Measurements from ENCODE around the gene PIGU.
"Not testable (repeated sequence)": the region's sequence is repeated elsewhere in the genome, so short reads cannot be mapped to it uniquely, and the experiment has no call there.

Gene PIGU

DNA sequence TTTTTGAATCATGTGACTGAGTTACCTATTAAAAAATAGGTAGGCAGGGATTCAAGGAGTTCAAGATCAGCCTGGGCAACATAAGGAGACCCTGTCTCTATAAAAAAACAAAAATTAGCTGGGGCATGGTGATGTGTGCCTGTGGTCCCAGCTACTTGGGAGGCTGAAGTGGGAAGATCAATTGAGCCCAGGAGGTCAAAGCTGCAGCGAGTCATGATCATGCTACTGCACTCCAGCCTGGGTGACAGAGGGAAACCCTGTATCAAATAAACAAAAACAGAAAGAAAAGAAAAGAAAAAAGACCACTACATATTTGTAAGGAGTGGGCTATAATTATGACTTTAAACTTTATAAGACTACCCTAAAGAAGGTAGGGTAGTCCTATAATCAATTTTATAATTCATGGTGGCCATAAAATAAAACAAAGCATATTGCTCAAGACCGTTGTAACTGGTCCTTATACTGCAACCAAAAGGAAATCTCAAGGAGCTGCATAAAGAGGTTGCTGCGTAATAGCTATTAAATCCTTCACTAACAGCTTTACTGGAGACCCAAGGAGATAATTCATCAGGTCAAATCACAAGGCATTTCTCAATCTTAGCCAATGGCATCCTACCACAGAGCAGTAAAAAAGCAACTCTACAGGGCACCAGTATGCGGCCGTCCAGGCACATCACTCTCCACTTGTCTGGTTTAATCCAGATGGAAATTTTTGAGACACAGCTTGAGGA is 13.5 kb downstream of the PIGU start:
- no peak for FAIRE-seq
- DNase-seq (ENCODE audit: low spot score), result no peak

DNA sequence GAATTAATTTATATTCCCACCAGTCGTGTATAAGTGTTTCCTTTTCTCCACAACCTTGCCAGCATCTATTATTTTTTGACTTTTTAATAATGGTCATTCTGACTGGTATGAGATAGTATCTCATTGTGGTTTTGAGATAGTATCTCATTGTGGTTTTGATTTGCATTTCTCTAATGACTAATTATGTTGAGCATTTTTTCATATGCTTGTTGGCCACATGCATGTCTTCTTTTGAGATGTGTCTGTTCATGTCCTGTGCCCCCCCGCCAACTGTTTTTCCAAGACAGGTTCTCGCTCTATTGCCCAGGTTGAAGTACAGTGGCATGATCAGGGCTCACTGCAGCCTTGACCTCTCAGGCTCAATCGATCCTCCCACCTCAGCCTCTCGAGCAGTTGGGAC is 15.1 kb downstream of the PIGU start:
- not testable (repeated sequence) for FAIRE-seq; DNase-seq (ENCODE audit: low spot score)

DNA sequence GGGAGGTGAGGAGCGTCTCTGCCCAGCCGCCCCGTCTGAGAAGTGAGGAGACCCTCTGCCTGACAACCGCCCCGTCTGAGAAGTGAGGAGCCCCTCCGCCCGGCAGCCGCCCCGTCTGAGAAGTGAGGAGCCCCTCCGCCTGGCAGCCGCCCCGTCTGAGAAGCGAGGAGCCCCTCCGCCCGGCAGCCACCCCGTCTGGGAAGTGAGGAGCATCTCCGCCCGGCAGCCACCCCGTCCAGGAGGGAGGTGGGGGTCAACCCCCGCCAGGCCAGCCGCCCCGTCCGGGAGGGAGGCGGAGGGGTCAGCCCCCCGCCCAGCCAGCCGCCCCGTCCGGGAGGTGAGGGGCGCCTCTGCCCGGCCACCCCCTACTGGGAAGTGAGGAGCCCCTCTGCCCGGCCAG is 18.2 kb downstream of the PIGU start:
- not testable (repeated sequence) for DNase-seq (ENCODE audit: low spot score); FAIRE-seq

DNA sequence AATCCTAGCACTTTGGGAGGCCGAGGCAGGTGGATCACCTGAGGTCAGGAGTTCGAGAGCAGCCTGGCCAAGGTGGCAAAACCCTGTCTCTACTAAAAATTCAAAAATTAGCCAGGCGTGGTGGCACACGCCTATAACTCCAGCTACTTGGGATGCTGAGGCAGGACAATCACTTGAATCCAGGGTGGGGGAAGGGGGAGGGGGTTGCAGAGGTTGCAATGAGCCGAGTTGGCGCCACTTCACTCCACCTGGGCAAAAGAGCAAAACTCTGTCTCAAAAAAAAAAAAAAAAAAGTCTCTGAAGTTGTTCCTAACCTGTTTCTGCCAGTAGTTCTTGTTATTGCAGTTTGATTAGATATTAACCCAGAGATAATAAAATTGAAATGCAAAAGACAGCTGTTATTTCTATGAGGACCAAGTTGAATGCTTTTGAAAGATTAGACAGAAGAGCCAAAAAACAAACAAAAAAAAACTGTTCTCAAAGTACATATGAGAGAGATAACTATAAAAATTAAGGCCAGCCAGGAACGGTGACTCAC is 22.6 kb downstream of the PIGU start:
- DNase-seq (ENCODE audit: low spot score), result no peak
- no peak for FAIRE-seq

DNA sequence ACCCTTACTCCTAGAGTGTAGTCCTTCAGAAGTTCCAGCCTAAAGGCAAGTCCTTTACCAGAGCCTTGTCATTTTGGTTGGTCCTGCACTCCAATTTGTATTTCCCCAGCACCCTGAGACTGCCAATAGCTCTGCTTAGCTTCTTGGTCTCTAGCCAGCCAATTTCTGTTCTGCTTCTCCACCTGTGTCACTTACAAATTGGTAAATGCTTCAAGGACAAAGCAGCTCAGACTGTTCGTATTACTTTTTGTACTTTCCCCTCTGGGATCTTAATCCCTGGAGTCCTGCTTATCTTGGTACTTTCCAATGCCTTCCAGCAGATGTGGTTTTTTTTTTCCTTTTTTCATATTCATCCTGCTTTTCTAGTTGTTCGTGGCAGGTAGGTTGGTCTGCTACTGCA is 25.7 kb downstream of the PIGU start:
- no peak for FAIRE-seq
- no peak for DNase-seq (ENCODE audit: low spot score)

DNA sequence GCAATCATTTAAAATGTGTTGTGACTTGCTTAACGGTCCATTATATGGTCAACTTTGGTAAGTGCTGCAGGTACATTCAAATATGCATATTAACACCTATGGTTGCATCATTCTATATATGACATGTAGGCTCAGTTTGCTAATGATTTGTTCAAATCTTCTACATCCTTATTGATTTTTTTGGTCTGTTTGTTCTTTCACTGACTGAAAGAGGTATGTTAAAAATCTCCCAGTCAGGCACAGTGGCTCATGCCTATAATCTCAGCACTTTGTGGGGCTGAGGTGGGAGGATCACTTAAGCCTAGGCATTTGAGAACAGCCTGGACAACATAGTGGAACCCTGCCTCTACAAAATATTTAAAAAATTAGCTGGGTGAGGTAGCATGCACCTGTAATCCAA is 29.2 kb downstream of the PIGU start:
- FAIRE-seq, result no peak
- DNase-seq (ENCODE audit: low spot score), result no peak

DNA sequence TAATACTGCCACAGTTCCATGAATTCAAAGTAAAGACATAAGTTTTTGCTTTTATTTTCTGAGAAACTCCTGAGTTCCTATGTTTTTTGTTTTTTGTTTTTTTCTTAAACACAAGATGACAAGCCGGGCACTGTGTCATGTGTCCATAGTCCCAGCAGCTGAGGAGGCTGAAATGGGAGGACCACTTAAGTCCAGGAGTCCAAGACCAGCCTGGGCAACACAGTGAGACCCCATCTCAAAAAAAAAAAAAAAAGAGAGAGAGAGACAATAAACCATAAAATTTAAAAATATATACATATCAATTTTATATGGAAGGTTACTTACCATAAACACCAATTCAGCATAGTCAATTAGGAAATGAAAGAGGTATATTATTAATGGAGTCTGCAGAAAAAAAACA is 31.9 kb downstream of the PIGU start:
- FAIRE-seq, result no peak

DNA sequence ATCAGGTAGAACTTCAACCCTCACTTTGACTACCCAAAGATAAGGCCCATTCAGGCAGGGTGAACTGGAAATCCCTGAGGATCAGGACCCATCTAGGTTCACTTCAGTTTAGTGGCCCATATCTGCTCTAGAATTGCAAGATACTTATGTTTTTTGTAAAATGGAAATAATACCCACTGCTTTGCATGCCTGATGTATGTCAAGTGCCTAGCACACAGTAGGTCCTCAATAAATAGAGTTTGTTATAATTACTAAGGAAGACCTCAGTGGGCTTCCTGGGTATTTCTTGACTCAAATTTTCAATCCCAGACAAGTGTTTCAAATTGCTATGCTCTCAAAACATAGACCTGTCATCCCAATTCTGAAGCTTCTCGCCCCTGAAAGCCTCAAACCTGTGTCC is 32.5 kb downstream of the PIGU start:
- DNase-seq (ENCODE audit: low spot score) (no peak), FAIRE-seq (no peak)

More for the DNA sequence above, 31.9 kb downstream of the PIGU start:
- DNase-seq (ENCODE audit: low spot score), result no peak

DNA sequence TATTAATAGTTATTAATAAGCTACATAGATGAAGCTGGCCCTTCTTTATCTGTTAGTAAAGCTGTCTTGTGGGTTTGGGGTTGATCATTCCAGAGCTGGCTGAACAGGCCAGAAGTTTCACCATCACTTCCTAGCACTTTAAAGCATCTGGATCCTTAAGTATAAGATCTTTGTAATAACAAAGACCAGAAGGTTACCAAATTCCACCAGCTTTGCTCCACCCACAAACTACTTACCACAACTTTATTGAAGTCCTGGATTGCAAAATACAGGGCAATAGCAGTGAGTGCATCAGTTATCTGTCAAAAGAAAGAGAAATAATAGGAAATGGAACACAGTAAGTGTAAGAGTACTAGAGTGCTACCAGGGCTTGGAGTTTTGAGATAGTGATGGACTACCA is 33.0 kb downstream of the PIGU start:
- no peak for DNase-seq (ENCODE audit: low spot score)
- no peak for FAIRE-seq

DNA sequence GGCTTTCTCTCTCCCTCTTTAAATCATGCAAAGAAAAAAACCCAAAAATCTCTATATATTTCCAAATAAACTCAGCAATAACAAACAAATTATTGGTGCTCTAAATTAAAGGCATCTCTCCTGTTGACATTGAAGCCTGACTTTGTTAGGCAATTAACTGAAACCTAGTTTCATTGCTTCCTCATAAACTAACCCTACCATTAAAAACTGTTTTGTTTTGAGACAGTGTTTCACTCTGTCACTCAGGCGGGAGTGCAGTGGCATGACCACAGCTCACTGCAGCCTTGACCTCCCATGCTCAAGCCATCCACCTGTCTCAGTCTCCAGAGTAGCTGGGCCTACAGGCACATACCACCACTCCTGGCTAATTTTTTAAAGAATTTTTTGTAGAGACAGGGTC is 34.9 kb downstream of the PIGU start:
- no peak for FAIRE-seq

DNA sequence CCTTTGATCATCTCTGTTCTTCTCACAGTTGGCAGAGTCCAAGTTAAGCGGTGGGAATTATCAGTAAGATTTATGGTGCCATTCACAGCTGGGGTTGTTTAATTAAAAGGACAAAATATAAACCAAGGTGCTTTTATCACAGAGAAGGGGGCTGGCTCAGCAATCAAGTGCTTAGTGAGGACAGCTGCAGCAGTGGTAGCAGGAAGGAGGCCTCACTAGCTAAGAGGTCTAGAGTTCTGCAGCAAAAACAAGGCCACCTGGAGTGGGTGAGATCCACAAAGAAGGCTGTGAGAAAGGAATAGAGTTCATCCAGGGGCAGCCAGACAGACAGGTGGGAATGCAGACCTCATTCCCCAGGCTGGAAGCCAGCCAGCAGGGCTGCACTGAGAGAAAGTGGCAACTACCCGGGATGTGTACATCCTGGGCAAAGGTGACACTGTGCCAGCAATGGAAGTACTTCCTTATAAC is 37.1 kb downstream of the PIGU start:
- DNase-seq (ENCODE audit: low spot score), result no peak
- FAIRE-seq, result no peak

More for the DNA sequence above, 34.9 kb downstream of the PIGU start:
- no peak for DNase-seq (ENCODE audit: low spot score)

DNA sequence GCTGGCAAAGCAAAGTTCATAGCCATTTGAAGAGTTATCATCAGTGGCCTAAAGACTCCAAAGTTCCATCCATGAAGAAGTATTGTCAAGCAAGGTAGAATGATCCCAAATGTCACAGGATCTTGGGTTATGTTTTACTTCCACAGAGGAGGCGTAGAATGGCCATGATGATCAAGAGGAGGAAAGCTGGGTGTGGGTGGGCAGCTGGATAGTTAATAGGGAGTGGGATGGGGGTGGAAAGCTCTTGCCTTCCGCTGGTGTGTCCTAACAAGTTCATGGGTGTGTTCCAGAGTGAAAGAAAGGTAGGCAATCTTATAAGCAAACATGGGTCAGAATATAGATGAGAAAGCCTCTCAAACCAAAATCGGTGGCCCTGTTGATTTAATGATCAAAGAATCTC is 38.4 kb downstream of the PIGU start:
- DNase-seq (ENCODE audit: low spot score) (no peak), FAIRE-seq (no peak)

DNA sequence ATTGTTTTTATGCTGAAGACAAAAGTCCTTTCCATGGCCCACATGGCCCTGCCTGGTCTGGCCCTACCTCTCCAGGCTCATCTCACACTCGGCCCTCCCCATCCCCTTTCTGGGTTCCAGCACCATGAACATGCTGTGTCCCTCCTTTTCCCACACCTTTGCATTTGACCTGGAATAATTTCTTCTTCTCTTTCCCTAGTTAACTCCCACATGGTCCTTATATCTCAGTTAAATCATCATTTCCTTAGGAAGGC is 38.9 kb downstream of the PIGU start:
- DNase-seq (ENCODE audit: low spot score) (no peak), FAIRE-seq (no peak)

DNA sequence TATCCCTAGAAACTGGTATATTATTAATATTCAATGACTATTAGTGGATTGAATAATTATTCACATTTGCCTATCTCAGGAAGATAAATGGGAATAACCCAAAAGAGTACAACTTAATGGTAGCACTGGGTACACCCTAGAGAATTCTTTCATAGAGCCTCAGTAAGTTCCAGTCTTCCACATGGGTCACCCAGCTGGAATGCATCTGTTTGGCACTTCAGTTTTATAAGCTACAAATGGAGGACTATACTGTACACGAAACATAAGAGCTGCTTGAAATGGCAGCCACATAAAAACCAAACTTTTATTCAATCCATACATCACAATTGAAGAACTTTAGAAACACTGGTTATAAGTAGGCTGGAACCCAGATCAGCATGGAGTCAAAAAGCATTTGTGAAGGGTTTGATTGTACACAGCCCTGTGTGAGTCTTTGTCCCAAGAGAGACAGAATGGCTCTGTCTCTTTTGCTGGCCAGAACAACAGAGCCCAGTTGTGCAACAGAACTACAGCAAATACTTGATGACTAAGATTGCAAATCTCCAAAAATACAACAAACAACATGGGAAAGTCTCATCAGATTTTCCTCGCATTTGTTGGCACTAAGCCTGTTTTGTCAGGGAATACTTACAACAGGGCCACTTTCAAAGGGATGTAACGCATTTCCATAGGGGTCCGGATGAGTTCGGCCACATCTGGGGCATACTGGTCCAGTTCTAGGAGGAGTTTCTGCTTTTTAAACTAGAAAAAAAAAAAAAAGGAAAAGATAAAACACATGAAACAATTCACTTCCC is 39.5 kb downstream of the PIGU start:
- FAIRE-seq, result no peak
- DNase-seq (ENCODE audit: low spot score), result no peak

DNA sequence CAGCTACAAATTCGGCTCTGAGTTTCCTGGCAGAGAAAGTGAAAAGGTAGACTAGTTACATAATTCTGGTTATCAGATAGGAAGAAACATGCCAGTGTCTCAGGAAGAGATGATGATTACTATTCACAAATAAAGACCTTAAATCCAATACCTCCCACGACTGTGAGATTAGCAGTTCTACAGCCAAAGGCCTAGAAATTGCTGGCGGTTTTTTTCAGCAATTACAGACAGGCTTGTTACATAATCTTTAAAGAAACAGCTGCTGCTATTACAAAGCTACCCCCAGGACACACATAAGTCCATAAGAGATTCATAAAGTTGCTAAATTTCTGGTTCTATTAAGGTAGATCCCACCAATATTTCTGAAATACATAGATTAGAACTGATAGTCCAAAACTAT is 40.2 kb downstream of the PIGU start:
- DNase-seq (ENCODE audit: low spot score) (no peak), FAIRE-seq (no peak)

DNA sequence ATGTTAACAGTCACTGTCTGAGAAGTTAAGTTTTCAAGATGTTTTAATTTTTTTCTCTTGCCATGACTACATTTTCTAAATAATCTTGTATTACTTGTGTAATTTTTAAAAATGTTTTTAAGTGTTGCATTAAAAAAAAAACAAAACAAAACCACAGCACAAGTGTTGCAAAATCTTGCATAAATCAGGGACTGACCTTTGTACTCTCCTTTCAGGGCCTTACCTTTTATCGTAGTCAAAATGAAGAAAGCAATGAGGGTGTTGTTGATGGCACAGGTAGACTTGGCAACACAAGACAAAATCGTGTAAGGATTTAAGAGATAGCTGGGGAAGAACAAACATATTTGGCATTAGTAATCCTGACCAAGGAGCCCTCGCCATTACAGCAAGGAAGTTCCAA is 42.5 kb downstream of the PIGU start:
- no peak for DNase-seq (ENCODE audit: low spot score)

DNA sequence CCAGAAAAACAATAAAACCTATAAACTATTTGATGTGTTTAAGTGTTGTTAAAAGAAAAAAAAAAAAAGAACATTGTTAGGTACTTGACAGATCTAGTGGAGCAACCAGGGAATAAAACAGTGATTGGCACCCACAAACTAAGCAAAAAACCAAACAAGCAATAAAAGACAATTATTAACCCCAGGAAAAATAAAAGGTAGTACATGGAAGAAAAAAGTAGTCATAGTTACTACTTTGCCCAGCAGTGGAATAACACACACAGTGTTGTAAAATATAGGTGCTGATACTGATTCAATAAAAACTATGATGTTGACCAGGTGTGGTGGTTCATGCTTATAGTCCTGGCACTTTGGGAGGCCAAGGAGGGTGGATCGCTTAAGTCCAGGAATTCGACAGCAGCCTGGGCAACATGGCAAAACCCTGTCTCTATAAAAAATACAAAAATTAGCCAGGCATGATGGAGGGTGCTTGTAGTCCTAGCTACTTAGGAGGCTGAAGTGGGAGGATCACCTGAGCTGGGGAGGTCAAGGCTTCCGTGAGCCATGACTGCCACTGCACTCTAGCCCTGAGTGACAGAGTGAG is 43.9 kb downstream of the PIGU start:
- FAIRE-seq, result no peak
- DNase-seq (ENCODE audit: low spot score), result no peak

More for the DNA sequence above, 42.5 kb downstream of the PIGU start:
- FAIRE-seq, result no peak

DNA sequence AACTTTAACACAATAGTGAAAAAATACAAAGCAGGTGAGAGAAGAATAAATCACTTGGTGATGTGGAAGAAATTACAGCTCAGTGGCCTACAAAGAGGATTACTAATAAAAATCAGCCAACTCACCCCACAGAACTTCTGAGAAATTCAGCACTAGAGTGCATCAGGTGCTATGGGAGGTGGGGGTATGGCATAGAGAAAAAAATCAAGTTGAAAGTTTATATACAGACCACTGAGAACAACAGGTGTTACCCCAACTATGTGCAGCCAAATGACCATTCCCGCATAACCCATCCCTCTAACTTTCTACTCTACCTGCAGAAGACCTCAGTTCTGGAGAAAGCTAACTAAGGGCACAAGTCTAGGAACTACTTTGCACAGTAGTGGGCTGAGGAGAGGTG is 47.0 kb downstream of the PIGU start:
- FAIRE-seq (no peak), DNase-seq (ENCODE audit: low spot score) (no peak)

DNA sequence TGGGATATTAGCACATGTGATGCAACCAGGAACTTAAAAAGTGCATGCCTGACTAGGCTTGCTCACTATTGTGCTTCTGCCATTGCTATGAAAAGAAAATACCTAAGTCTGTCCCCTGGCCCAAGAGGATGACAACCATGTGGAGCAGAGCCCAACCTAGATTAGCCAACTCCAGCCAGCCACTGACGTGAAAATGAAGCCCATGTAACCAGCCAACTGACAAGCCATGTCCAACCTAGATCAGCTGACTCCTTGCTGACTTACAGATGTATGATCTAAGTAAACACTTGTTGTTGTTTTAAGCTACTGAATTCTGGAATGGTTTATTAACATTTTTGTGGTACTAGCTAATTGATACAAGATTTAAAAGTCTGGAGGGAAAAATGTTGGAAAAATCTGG is 47.5 kb downstream of the PIGU start:
- no peak for FAIRE-seq
- DNase-seq (ENCODE audit: low spot score), result no peak

DNA sequence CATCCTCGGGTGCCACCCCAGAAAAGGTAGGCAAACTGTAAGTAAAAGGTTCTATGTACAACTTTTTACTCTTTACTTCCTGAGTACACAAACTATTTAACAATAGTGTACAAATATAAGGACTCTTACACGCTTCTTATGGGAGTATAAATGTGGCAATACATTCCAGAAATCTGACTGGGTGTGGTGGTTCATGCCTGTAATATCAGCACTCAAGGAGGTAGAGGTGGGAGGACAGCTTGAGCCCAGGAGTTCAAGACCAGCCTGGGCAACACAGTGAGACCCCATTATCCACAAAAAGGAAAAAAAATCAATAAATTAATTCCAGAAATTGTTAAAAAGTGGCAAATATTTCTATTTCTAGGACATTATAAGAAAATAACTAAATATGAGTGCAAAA is 48.9 kb downstream of the PIGU start:
- DNase-seq (ENCODE audit: low spot score), result no peak
- FAIRE-seq, result no peak

DNA sequence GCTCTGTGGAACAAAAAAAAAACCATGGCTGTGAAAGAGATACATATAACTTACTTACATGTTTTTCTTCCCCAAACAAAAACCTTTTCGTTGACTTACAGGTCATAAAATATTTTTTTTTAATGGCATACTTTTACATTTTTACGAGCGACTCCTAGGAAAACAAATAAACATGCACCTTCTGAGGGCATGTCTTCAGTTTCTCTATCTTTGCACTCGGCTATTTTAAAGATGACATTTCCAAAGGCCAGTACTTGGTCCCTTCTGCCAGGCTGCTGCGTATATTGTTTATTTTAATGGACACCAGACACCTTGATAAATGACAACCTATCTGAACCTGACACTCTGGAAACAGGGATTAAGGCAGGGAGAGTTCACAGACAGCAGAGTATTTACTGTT is 49.4 kb downstream of the PIGU start:
- FAIRE-seq, result no peak
- no peak for DNase-seq (ENCODE audit: low spot score)

DNA sequence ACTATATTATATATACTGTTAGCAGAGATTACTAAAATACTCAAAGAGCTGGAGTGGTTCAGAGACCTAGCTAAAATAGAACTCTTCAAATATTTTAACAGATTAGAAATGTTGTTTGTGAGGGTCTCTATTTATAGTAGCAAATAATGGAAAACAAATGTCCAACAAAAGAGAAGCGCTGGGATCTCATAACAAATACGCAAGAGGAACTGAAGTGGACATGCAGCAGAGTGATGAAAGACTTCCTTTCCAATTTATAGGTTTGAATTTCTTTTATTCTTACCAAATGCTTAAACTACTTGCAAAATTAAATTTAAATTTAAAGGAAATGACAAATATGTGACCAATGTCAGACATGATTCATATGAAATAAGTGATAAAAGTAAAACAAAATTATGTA is 49.9 kb downstream of the PIGU start:
- no peak for DNase-seq (ENCODE audit: low spot score)

DNA sequence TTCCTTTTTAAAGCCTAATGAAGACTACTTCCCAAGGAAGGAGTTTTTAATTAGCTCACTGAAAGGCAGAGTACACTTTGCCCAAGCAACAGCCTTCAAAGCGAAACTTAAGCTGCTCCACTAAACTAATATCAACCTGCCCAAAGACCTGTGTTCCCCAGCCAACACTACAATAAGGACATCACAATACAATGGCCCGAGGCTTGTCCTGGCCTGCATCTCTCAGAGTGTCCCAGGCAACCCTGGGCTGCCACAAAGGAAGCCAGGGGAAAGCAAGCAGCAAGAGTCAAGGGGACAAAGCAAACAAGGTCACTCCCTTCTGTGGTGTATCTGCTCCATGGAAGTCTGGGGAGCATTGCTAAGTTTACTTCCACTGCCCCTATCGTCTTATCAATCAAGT is 52.3 kb downstream of the PIGU start:
- FAIRE-seq, result no peak
- no peak for DNase-seq (ENCODE audit: low spot score)

More for the DNA sequence above, 49.9 kb downstream of the PIGU start:
- no peak for FAIRE-seq
